IMR-90 (cell line): ENCODE data around the gene ZC2HC1B. TPM values are rescaled to one million over a fixed set of nuclear protein-coding genes. Genes with fewer than 3 reads are reported as not detected.

Experiments
- ATAC-seq: fragments of 200-7000 bp; cut with Tn5 transposase; 2 replicates; pipeline ENCODE4 v1.9.1; 2020; ENCODE audit warnings: low read depth, mild to moderate bottlenecking, moderate library complexity
- BruUV-seq: library from RNA; stranded (reverse); fragments of 400-500 nt; replicated peaks from 2 replicates; lab custom pipeline; 2021; lab: Mats Ljungman, UMichigan
- CTCF ChIA-PET: fragments of 300-600 bp; formaldehyde crosslinking; extraction: SDS; loops from one replicate; lab custom pipeline; 2021; ENCODE audit warnings: antibody characterized with exemption; lab: Yijun Ruan, JAX
- POLR2A ChIA-PET: fragments of 300-600 bp; sonication (Branson Sonifier 250); formaldehyde crosslinking; loops from one replicate; lab custom pipeline; 2022; ENCODE audit warnings: antibody characterized with exemption; ENCODE audit not compliant: unreplicated experiment; lab: Charles Lee
- DNase-seq: peaks from one replicate; pipeline ENCODE4 v3.0.0; 2013
- H2AFZ ChIP-seq: replicated peaks from 2 replicates; pipeline ENCODE3; 2013; ENCODE audit warnings: low read length, mild to moderate bottlenecking; ENCODE audit not compliant: poor library complexity
- H2AK5ac ChIP-seq: 2 replicates; pipeline ENCODE4 v1.6.1; 2013; ENCODE audit warnings: low read depth, low read length, inconsistent platforms
- H2AK9ac ChIP-seq: replicated peaks from 2 replicates; pipeline ENCODE3; 2013; ENCODE audit warnings: mild to moderate bottlenecking, low read depth, low read length, moderate library complexity; ENCODE audit not compliant: poor library complexity
- H2BK120ac ChIP-seq: 2 replicates; pipeline ENCODE4 v1.6.1; 2013; ENCODE audit warnings: low read depth, low read length, inconsistent platforms
- H2BK15ac ChIP-seq: 3 replicates; pipeline ENCODE4 v1.6.1; 2013; ENCODE audit warnings: low read depth, low read length, inconsistent platforms
- H2BK20ac ChIP-seq: 2 replicates; pipeline ENCODE4 v1.6.1; 2013; ENCODE audit warnings: low read depth, mild to moderate bottlenecking, inconsistent platforms, low read length, moderate library complexity
- H2BK5ac ChIP-seq: 2 replicates; pipeline ENCODE4 v1.6.1; 2013; ENCODE audit warnings: mild to moderate bottlenecking, low read depth, low read length, inconsistent platforms; ENCODE audit not compliant: poor library complexity, severe bottlenecking
- H3K14ac ChIP-seq: replicated peaks from 2 replicates; pipeline ENCODE4 v1.6.1; 2013; ENCODE audit warnings: low read depth, low read length, inconsistent platforms
- H3K18ac ChIP-seq: 2 replicates; pipeline ENCODE4 v1.6.1; 2013; ENCODE audit warnings: low read depth, low read length, control low read depth
- H3K23ac ChIP-seq: 2 replicates; pipeline ENCODE4 v1.6.1; 2013; ENCODE audit warnings: low read depth, low read length, inconsistent platforms
- H3K27ac ChIP-seq: 2 replicates; pipeline ENCODE4 v1.5.1; 2013; ENCODE audit warnings: mild to moderate bottlenecking, control low read depth, low read length; ENCODE audit not compliant: insufficient read depth
- H3K27me3 ChIP-seq: 2 replicates; pipeline ENCODE4 v1.6.1; 2013; ENCODE audit warnings: low read length; ENCODE audit not compliant: control insufficient read depth, insufficient read depth
- H3K36me3 ChIP-seq: 2 replicates; pipeline ENCODE4 v1.6.1; 2013; ENCODE audit warnings: low read length, mixed read lengths; ENCODE audit not compliant: control insufficient read depth, insufficient read depth
- H3K4ac ChIP-seq: 2 replicates; pipeline ENCODE4 v1.6.1; 2013; ENCODE audit warnings: low read depth, low read length, inconsistent platforms
- H3K4me1 ChIP-seq: 2 replicates; pipeline ENCODE4 v1.6.1; 2013; ENCODE audit warnings: low read length, mixed read lengths; ENCODE audit not compliant: control insufficient read depth, insufficient read depth
- H3K4me2 ChIP-seq: 2 replicates; pipeline ENCODE4 v1.6.1; 2013; ENCODE audit warnings: low read depth, mild to moderate bottlenecking, control low read depth, low read length, moderate library complexity
- H3K4me3 ChIP-seq: 2 replicates; pipeline ENCODE4 v1.5.1; 2013; ENCODE audit warnings: low read depth, mild to moderate bottlenecking, control low read depth, low read length, moderate library complexity; ENCODE audit not compliant: insufficient read depth
- H3K56ac ChIP-seq: 2 replicates; pipeline ENCODE4 v1.6.1; 2013; ENCODE audit warnings: low read length, inconsistent platforms; ENCODE audit not compliant: insufficient read depth; ENCODE audit errors: extremely low read depth
- H3K79me1 ChIP-seq, 2 experiments: 2 replicates each; pipeline ENCODE4 v1.6.1; 2013; ENCODE audit warnings: low read length in 2 of 2, inconsistent platforms in 1 of 2, low read depth in 1 of 2
- H3K9ac ChIP-seq: 2 replicates; pipeline ENCODE4 v1.6.1; 2013; ENCODE audit warnings: low read depth, low read length, control low read depth
- H3K9me1 ChIP-seq: 2 replicates; pipeline ENCODE4 v1.6.1; 2013; ENCODE audit warnings: low read length, inconsistent platforms; ENCODE audit not compliant: insufficient read depth
- H3K9me3 ChIP-seq: 2 replicates; pipeline ENCODE4 v1.6.1; 2013; ENCODE audit warnings: low read length; ENCODE audit not compliant: control insufficient read depth, insufficient read depth
- H4K20me1 ChIP-seq: 2 replicates; pipeline ENCODE4 v1.6.1; 2013; ENCODE audit warnings: low read length, inconsistent platforms; ENCODE audit not compliant: insufficient read depth
- H4K5ac ChIP-seq: 2 replicates; pipeline ENCODE4 v1.6.1; 2013; ENCODE audit warnings: mild to moderate bottlenecking, low read depth, low read length, control low read depth
- H4K8ac ChIP-seq, 2 experiments: 2 replicates each; pipeline ENCODE4 v1.6.1; 2013; ENCODE audit warnings: low read depth in 2 of 2, low read length in 2 of 2, control low read depth in 1 of 2, inconsistent platforms in 1 of 2
- H4K91ac ChIP-seq: 2 replicates; pipeline ENCODE4 v1.6.1; 2013; ENCODE audit warnings: low read depth, low read length, inconsistent platforms; ENCODE audit not compliant: insufficient read depth
- BHLHE40 ChIP-seq: fragments of 150-350 bp; IDR thresholded peaks from 2 replicates; pipeline ENCODE4 v1.6.1; 2016; ENCODE audit warnings: mild to moderate bottlenecking, low read depth, low read length
- CEBPB ChIP-seq: IDR thresholded peaks from 2 replicates; pipeline ENCODE4 v1.6.1; 2012; ENCODE audit warnings: low read depth, low read length, improper control_type of control experiment
- ELK1 ChIP-seq: fragments of 150-350 bp; IDR thresholded peaks from 2 replicates; pipeline ENCODE4 v1.6.1; 2016; ENCODE audit warnings: low read depth, mild to moderate bottlenecking, low read length, moderate library complexity, borderline replicate concordance
- FOS ChIP-seq: fragments of 150-350 bp; IDR thresholded peaks from 2 replicates; pipeline ENCODE4 v1.6.1; 2016; ENCODE audit warnings: low read depth, low read length
- MAFK ChIP-seq: IDR thresholded peaks from 2 replicates; pipeline ENCODE4 v1.6.1; 2012; ENCODE audit warnings: low read depth, low read length, improper control_type of control experiment
- MAZ ChIP-seq: IDR thresholded peaks from 2 replicates; pipeline ENCODE4 v1.6.1; 2012; ENCODE audit warnings: low read depth, mild to moderate bottlenecking, low read length, improper control_type of control experiment, moderate library complexity, borderline replicate concordance
- MXI1 ChIP-seq: IDR thresholded peaks from 2 replicates; pipeline ENCODE4 v1.6.1; 2012; ENCODE audit warnings: low read depth, mild to moderate bottlenecking, low read length, moderate library complexity, borderline replicate concordance
- NFE2L2 ChIP-seq: fragments of 150-350 bp; IDR thresholded peaks from 2 replicates; pipeline ENCODE4 v1.6.1; 2016; ENCODE audit warnings: low read depth, mild to moderate bottlenecking, low read length
- POLR2A ChIP-seq: IDR thresholded peaks from 2 replicates; pipeline ENCODE4 v1.6.1; 2012; ENCODE audit warnings: mild to moderate bottlenecking, low read depth, low read length
- RAD21 ChIP-seq: IDR thresholded peaks from 2 replicates; pipeline ENCODE4 v1.6.1; 2012; ENCODE audit warnings: low read length, improper control_type of control experiment
- RCOR1 ChIP-seq: IDR thresholded peaks from 2 replicates; pipeline ENCODE4 v1.6.1; 2012; ENCODE audit warnings: mild to moderate bottlenecking, low read length, improper control_type of control experiment; ENCODE audit not compliant: insufficient replicate concordance
- RFX5 ChIP-seq: IDR thresholded peaks from 2 replicates; pipeline ENCODE4 v1.8.0; 2012; ENCODE audit warnings: low read depth, mild to moderate bottlenecking, low read length, moderate library complexity
- SMC3 ChIP-seq: fragments of 150-350 bp; IDR thresholded peaks from 2 replicates; pipeline ENCODE4 v1.6.1; 2016; ENCODE audit warnings: low read depth, mild to moderate bottlenecking, antibody characterized with exemption, low read length, moderate library complexity
- USF2 ChIP-seq: fragments of 150-350 bp; IDR thresholded peaks from 2 replicates; pipeline ENCODE4 v1.6.1; 2017; ENCODE audit warnings: mild to moderate bottlenecking, antibody characterized with exemption, low read length, low read depth
- WGBS, 2 experiments: methylation state at CpG; one replicate each; pipeline versions ENCODE4 v1.1.5 to v1.1.7; 2013; ENCODE audit warnings: missing lambda C conversion rate in 2 of 2; ENCODE audit not compliant: insufficient read length in 1 of 2; ENCODE audit errors: extremely low coverage in 2 of 2; 5-methylcytosine and 5-hydroxymethylcytosine counted together
- dilution Hi-C: fragments of 300-500 bp; cut with HindIII; formaldehyde crosslinking; loops from one replicate; pipeline ENCODE4 v1.14.3; 2018; ENCODE audit warnings: low sequenced_read_pairs; ENCODE audit not compliant: unreplicated experiment
- in situ Hi-C: fragments of 300-500 bp; cut with MboI; formaldehyde crosslinking; loops from 3 replicates; pipeline ENCODE4 v1.14.3; 2019; ENCODE audit warnings: low sequenced_read_pairs, inconsistent platforms, mixed read lengths
- intact Hi-C: fragments of 100-400 bp; cut with micrococcal nuclease; formaldehyde crosslinking; loops from 2 replicates; pipeline ENCODE4 v1.10.0; 2022
- polyA plus RNA-seq, 3 experiments: library from polyadenylated mRNA; depleted of rRNA; stranded (reverse); fragments of >200 nt; gene quantifications; 2 replicates each; pipeline ENCODE4 v1.2.3, GENCODE V29; 2012; ENCODE audit warnings: low replicate concordance in 1 of 3
- total RNA-seq: library from RNA; depleted of rRNA; stranded (reverse); fragments of >200 nt; gene quantifications from 2 replicates; pipeline ENCODE4 v1.2.3, GENCODE V29; 2012
- TF ChIP-seq, protein P1 (sequence below): conservative IDR thresholded peaks from 2 replicates; pipeline ENCODE4 v1.5.1; 2012; ENCODE audit warnings: mild to moderate bottlenecking, low read depth, low read length, improper control_type of control experiment

Gene ZC2HC1B
- total and polyA plus RNA-seq, 2 of the 4 experiments (the other 2 are of a cell fraction): not detected

GRCh38 chr6:143970456-143971218, 106.4 kb downstream of the ZC2HC1B start:
- Histone ChIP-seq H4K8ac (no peak overlapping the region), H3K9me3 (no peaks in the 10 kb centered on the region), H3K9ac (no peak overlapping the region), H3K4me2 (no peak overlapping the region), H2BK15ac (no peak overlapping the region), H3K14ac (no peak overlapping the region), H3K4me3 (no peak overlapping the region), H3K36me3 (peaks cover 3% of the 10 kb centered on the region), H3K9me1 (peaks cover 4% of the 10 kb centered on the region), H4K5ac (no peak overlapping the region), H3K79me1 (peaks cover 3 to 18% of the 10 kb centered on the region in 2 experiments; a peak in 3 of 4 replicates), H3K4me1 (peaks cover 9% of the 10 kb centered on the region), H2AK5ac (no peak overlapping the region), H2BK120ac (no peak overlapping the region), H2BK5ac (no peak overlapping the region), H3K4ac (no peak overlapping the region), H2AK9ac (no peak overlapping the region), H3K18ac (no peak overlapping the region), H3K27ac (no peak overlapping the region), H2AFZ (no peak overlapping the region), H4K20me1 (peaks cover 18% of the 10 kb centered on the region; the same call in 1 of the 2 replicates), H4K91ac (no peak overlapping the region), H3K27me3 (peaks cover 4% of the 10 kb centered on the region), H2BK20ac (no peak overlapping the region), H3K56ac (no peak overlapping the region), H3K23ac (no peak overlapping the region)
- POLR2A ChIA-PET: no interaction called here
- intact Hi-C loops (loop anchor here (5.0 kb wide), 1 partner anchor 37 kb away; the partner anchor contains the start of gene PLAGL1), dilution Hi-C loops (no loop called here), in situ Hi-C loops (no loop called here)
- ATAC-seq (no peak), DNase-seq (no peak)
- WGBS, 2 experiments: no CpG with 5 or more reads among the region's 6 CpGs
- CTCF ChIA-PET: no interaction called here
- BruUV-seq: no TSS peak
- TF ChIP-seq RFX5 (no peak), ELK1 (no peak), SMC3 (no peak), RCOR1 (no peak), MXI1 (no peak), MAFK (no peak), NFE2L2 (no peak), CEBPB (no peak), RAD21 (no peak), BHLHE40 (no peak), USF2 (no peak), POLR2A (no peak), MAZ (no peak), FOS (no peak)
- TF ChIP-seq, protein P1, sequence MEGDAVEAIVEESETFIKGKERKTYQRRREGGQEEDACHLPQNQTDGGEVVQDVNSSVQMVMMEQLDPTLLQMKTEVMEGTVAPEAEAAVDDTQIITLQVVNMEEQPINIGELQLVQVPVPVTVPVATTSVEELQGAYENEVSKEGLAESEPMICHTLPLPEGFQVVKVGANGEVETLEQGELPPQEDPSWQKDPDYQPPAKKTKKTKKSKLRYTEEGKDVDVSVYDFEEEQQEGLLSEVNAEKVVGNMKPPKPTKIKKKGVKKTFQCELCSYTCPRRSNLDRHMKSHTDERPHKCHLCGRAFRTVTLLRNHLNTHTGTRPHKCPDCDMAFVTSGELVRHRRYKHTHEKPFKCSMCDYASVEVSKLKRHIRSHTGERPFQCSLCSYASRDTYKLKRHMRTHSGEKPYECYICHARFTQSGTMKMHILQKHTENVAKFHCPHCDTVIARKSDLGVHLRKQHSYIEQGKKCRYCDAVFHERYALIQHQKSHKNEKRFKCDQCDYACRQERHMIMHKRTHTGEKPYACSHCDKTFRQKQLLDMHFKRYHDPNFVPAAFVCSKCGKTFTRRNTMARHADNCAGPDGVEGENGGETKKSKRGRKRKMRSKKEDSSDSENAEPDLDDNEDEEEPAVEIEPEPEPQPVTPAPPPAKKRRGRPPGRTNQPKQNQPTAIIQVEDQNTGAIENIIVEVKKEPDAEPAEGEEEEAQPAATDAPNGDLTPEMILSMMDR: no peak
